ENCODE measurements around the gene ZBTB39.
A peak's percentile ranks its signal among the peaks of the same experiment; 100 is the strongest.
"Not testable (repeated sequence)": the region's sequence is repeated elsewhere in the genome, so short reads cannot be mapped to it uniquely, and the experiment has no call there.

The ZBTB39 gene, protein sequence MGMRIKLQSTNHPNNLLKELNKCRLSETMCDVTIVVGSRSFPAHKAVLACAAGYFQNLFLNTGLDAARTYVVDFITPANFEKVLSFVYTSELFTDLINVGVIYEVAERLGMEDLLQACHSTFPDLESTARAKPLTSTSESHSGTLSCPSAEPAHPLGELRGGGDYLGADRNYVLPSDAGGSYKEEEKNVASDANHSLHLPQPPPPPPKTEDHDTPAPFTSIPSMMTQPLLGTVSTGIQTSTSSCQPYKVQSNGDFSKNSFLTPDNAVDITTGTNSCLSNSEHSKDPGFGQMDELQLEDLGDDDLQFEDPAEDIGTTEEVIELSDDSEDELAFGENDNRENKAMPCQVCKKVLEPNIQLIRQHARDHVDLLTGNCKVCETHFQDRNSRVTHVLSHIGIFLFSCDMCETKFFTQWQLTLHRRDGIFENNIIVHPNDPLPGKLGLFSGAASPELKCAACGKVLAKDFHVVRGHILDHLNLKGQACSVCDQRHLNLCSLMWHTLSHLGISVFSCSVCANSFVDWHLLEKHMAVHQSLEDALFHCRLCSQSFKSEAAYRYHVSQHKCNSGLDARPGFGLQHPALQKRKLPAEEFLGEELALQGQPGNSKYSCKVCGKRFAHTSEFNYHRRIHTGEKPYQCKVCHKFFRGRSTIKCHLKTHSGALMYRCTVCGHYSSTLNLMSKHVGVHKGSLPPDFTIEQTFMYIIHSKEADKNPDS

DNA sequence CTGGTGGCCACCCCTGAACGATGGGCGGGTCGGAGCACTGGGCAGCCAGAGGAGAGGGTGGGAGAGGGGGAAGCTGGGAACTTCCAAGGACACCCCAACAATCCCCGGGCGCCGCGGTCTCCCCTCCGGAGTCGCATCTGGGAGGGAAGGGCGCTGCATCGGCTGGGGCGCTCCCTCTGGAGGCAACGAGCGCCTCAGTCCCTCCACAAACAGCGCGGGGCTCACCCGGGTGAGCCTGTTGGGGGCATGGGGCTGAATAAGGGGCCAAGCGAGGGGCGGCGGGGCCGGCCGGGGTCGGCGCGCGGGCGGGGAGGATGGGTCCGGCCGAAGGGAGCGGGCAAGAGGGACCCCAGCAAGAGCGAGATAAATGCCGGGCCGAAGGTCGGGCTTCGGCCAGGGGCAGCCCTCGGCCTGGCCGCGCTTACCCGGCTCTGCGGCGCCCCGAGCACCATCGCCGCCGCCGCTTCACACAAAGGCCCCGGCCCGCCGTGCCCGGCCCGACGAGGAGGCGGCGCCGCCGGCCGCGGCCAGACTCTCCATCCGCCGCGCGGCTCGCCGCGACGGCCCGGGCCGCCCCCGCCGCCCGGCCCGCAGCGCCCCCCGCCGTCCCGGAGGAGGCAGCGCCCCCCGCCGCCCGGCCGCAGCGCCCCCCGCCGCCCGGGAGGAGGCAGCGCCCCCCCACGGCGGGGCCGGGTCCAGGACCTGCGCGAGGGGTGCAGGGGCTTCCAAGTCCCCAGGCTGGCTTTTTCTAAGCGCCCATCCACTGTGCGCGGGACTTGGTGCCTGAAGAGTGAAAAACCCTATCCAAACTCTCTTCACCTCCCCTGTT, at the start of gene ZBTB39:
ZBTB39 (minus strand) TSS at position 567 of the 829 bp plus-strand sequence. CDS start 1,629 bp downstream, outside the sequence.
- peak; percentile 73 for DNase-seq

DNA sequence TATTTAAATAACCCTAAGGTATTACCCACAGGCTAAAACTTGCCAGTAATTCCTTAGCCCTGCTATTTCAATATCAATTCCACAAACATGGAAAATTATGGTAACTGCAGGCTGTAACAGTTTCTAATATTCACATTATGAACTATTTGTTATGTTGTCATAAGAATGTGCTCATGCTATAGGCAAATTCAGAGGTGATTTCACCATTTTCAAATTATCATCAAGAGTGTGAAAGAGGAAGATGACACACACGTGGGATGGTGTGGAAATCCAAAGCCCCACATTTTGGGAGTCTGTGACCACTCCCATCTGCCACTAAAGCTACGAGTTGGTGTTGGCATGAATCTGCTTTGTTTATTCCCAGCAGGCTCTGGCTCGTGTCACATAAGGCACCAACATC, 49.5 kb upstream of the ZBTB39 start:
- peak; percentile 96 for DNase-seq

DNA sequence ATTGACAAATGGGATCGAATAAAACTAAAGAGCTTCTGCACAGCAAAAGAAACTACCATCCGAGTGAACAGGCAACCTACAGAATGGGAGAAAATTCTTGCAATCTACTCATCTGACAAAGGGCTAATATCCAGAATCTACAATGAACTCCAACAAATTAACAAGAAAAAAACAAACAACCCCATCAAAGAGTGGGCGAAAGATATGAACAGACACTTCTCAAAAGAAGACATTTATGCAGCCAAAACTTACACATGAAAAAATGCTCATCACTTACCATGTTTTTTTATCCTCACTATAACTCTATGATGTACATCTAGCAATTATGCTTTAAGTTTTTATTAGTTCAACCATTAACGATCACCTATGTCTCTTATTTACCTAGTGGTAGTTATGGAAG, 47.6 kb upstream of the ZBTB39 start:
- DNase-seq, result not testable (repeated sequence)

DNA sequence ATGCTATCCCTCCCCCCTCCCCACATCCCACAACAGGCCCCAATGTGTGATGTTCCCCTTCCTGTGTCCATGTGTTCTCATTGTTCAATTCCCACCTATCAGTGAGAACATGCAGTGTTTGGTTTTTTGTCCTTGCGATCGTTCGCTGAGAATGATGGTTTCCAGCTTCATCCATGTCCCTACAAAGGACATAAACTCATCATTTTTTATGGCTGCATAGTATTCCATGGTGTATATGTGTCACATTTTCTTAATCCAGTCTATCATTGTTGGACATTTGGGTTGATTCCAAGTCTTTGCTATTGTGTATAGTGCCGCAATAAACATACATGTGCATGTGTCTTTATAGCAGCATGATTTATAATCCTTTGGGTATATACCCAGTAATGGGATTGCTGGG, 46.8 kb upstream of the ZBTB39 start:
- not testable (repeated sequence) for DNase-seq

DNA sequence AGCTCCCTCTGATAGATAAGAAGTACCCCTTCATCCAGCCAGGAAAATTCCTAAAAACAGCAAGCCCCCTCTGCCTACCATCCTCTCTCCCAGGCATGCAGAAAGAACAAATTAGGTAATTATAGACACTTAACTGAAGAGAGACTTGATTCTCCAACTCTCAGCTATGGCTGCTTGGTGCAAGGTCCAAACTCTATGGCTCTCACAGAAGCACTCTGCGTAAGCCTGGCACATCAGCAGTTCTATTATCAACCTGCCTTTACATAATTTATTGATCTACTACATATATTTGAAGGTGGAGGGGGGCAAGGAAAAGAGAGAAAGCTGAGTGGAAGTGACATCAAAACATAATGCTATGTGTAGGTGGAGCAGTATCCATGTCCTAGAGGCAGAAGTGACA, 44.7 kb upstream of the ZBTB39 start:
- no peak for DNase-seq

DNA sequence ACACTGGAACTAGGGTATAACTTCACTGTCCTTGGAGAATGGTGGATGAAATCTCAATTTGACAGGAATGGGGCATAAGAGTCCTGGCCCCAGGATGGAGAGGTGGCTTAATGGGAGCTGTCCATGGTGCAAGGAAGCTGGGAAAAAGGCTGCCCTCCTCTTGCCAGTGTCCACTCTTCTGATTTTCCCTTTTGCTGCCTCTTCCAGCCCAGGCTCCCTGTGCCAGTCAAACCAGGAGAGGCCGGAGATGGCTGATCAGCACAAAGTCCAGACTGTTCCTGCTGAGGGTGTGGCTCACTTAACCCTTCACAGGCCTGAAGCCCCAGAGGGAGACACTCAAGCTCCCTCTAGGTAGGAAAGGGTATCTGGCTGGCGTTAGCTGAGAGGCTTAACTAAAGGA, 43.5 kb upstream of the ZBTB39 start, which contains the start of gene MYO1A:
MYO1A (minus strand) TSS at position 240 of the 400 bp plus-strand sequence. CDS start 1,806 bp downstream, outside the sequence.
- no peak for DNase-seq

DNA sequence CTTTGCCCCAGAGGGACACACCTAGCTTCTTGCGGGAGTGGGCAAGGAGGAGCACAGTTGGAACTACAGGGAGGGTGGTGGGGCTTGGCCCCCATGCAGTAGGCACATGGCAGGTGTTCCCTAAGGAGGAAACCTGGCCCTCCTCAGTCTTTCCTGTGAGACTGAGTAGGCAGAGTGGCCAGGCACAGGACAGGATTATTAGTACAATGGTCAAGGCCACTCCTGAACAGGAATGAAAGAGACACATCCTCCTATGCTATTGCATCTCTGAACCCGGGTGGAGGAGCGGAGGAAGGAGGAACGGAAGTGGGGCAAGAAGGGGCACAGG, 42.7 kb upstream of the ZBTB39 start:
- peak; percentile 29 for DNase-seq

DNA sequence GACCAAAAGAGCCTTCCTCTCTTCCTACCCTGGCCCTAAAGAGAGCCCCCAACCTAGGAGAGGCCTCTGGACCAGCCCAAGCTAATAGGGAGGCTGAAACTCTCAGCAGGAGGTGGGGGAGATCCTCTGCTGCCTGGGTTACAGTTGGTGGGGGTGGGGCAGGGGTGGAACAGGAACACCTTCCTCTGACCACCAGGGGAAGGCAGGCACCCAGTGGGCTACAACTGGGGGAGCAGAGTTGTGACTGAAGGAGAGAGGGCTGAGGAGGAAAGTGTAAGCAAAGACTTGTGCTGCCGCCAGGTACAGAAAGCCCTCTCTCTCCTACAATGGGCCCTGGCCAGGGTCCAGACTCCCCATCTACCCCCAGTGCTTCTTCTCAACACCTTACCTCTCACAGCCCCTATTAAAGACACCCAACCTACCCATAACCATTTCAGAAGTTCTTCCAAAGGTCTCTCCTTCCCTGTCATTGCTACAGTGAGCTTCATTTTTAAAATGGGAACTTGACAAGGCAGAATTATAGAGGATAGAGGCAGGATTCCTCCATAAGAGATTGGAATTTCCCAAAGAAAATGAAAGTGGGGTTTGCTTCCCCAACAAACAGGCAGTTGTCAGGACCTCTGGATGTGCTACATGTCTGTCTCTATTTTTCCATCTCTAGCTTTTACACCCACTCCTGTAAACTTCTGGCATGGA, 42.2 kb upstream of the ZBTB39 start:
- DNase-seq, result peak; percentile 34

DNA sequence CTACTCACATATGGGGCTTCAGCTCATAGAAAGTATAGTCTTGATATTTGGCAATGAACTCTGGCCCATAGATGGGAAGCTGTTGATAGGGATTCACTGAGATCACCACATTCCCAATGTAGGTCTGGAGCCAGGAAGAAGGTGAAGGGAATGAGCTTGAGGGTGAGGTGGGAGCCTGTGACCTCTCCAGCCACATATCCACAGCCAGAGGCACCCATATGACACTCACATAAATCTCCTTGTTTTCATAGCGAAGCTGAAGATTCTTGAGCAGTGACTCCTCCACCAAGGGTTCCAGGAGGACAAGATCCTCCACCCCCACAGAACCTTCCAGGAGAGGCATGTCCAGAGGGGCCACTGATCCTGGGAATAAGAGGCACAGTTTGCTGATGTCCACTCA, 41.6 kb upstream of the ZBTB39 start:
- DNase-seq, result no peak

DNA sequence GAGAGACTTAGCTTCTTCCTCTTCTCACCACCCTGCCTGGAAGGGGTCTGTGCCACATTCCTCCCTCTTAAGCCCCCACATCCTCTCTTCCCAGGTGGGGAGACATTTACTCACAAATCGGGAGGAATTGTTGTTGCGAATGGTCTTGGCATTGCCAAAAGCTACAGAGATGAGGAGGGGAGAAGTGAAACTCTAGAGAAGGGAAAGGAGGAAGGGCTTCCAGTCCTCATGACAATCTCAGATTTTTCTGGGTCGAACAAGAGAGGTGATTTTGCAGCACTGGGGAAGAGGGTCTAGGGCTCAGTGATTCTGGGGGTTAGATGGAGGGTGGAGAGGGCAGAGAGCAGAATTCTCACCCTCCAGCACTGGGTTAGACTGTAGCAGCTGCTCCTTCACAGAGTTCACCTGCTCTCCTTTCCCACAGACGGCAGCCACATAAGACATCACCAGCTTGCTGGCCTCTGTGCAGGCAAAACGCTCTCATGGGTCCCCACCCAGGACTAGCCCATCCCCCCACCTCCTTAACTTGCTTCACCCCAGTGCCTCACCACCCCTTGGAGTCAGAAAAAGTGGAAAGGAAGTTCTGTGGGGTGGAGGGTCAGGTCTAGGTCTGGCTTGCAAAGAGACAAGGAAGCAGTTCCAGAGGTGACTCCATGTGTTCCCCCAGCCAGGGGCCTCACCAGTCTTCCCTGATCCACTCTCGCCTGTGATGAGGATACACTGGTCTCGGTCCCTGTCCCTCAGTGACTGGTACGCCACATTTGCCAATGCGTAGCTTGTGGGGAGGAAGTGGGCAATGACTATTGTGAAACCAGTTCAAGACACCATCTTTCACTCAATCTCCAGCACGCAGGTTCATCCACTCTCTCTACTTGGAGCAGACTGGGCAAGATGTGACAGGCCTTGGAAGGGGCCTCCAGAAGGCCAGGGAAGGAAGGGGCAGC, 40.9 kb upstream of the ZBTB39 start:
- DNase-seq, result peak; percentile 73

DNA sequence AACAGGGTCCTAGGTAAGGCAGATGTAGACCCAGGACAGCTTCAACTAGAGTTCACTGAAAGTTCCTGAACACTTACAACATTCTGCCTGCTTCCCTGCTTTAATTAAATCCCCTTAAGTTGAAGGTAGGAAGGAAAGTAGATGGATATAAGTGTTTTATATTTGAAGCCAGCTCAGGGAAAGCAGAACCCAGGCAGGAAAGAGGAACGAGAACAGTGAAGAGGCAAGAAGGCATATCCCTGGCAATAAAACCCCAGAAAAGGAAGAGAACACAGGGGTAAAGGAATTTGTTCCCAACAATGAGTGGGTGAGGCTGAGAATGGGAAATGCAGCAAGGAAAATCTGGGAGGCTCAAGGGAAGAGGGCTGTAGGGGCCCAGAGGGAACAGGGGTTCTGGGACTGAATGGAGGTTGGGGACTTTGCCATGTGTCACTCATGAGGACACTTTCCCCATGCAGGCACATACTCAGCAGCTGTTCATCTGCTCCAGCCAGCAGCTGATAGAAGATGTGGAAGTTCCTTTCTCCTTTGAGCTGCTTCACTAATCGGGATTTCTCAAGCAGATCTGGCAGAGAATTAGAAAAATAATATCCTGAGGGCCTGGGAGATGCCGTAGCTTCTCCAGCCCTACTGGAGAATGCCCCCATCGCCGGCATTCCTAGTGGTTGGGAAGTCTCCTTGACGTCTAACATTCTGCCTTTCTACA, 39.9 kb upstream of the ZBTB39 start:
- DNase-seq, result peak; percentile 51

DNA sequence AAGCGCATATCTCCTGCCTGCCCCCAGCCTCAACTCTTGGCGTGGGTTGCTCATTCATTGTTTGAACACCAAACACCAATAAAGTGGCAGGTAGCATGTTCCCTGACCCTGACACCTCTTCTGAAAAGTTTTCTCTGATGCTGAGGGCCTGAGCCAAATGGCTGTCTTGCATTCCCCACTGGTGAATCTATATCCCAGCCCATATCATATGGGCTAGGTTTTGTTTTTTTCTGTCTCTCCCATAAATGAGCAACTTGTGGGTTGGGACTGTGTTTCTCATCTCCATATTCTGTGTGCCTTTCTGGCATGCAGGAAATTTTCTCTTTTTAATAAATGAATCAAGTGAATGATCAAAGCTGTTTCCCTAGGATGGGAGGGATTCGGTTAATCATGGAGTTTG, 38.5 kb upstream of the ZBTB39 start:
- no peak for DNase-seq

DNA sequence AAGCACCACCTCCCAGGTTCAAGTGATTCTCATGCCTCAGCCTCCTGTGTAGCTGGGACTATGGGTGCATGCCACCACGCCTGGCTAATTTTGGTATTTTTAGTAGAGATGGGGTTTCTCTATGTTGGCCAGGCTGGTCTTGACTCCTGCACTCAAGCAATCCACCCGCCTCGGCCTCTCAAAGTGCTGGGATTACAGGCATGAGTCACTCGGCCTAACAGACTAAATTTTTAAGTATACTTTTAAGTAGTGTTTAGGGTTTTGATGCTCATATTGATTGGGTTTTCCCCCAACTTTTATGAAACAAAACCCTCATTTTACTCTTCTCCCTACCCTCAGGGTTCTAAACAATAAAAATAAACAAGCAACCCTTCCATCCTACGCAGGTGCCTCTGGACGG, 38.1 kb upstream of the ZBTB39 start:
- DNase-seq, result no peak

DNA sequence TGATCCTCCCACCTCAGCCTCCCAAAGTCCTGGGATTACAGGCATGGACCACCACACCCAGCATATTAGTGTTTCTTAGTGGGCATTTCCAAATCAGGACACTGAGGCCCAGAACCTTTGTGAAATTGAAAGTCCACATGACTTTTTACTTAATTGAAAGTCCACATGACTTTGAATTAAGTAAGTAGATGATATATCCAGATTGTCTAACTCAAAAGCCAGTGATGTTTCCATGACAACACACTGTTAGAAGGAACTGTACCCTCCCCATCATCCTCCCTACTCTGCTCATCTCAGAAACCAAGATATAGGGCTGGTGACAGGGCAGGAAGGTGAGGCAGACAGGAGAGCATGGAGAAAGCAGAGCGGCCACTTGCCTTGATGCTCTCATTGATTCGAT, 36.3 kb upstream of the ZBTB39 start:
- peak; percentile 12 for DNase-seq

DNA sequence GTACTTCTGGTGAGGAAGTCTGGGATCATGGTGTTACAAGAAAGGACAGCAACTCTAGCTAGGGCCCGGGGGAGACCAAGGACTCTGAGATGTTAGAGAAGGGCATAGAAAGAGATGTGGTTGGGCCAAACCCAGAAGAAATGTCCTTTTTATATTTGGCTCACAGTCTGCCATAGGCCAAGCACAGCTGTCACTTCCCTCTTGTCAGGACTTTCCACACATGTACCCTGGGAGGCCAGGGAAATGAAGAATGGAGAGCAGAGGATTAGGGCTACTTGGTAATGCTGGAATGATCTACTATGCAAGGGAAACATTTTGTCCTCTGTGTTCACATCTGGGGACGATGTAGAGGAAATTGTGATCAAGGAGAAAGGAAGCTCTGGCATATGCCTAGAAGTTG, 34.4 kb upstream of the ZBTB39 start:
- no peak for DNase-seq

DNA sequence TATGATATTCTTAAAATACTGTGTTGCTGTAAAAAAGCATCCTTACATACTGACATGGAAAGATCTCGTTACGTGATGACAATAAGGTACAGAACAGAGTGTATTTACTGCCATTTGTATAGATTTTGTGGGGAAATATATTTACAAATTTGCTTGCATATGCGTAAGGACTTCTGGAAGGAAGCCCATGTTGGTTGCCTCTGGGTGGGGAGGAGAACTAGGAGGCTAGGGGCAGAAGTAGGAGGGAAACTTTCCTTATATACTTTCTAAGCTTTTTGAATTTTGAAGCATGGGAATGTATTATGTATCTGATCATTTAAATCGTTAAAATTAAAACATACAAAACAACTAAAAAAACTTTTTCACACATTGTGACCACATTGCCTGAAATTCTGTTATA, 33.9 kb upstream of the ZBTB39 start:
- DNase-seq, result no peak

DNA sequence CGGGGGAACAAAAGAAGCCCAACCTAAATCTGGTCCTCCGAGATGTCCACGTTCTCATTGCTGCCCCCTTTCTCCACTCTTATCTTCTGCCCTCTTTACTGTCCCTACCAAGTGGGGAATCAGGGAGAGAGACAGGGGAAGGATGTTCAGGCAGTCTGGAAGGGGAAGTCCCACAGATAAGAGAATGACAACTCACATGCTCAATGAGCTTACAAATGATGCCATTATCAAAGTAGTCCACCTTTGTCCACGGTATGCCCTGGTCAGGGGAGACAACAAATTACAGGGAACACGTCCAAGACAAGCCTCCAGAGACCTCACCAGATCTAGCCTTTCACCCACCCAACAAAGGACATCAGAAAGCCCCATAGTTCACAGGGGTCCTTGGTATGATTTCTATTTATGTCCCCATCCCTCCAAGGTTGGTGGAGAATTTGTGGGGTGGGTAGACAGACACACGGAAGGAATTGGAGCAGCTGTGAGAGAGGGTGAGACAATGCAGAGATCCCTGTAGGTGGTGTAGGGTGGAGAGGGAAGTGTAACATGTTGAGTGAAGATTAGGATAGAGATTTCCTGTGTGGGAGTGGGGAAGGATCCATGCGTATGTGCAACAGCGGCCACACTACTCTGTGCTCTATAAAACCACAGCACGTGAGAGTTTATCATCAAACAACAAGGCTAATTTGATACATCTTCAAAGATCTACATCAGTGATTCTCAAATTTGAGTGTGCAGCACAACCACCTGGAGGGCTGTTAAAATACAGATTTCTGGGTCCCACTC, 32.9 kb upstream of the ZBTB39 start:
- peak; percentile 49 for DNase-seq

DNA sequence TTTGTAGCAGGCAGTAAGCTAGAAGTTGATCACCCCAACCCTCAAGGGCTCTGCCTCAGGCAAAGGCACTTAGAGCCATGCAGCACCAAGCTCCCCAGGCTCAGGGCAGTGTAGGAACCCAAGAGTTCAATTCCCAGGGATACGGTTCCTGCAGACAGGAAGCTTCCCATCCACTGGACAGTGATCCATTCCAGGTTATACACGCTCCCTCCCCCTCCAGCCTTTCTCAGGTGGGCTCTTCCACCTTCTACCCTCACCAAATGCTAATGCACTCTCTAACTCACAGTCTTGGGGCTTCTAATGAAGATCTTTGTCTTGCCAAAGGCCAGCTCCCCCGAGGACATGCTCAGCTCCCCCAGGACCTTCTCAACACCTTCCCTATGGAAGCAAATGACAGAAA, 30.9 kb upstream of the ZBTB39 start:
- no peak for DNase-seq

DNA sequence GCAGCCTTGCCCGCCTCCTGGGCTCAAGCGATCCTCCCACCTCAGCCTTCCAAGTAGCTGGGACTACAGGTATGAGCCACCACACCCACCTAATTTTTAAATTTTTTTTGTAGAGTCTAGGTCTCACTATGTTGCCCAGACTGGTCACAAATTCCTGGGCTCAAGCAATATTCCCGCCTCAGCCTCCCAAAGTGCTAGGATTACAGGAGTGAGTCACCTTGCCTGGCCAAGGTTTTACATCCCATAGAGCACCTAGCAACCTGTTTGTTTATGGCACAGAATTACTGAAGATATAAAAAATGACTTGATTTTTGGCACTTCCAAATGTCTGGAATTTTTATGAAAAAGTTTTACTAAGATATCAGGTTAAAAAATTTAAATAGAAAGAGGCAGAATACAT, 27.1 kb upstream of the ZBTB39 start:
- no peak for DNase-seq

DNA sequence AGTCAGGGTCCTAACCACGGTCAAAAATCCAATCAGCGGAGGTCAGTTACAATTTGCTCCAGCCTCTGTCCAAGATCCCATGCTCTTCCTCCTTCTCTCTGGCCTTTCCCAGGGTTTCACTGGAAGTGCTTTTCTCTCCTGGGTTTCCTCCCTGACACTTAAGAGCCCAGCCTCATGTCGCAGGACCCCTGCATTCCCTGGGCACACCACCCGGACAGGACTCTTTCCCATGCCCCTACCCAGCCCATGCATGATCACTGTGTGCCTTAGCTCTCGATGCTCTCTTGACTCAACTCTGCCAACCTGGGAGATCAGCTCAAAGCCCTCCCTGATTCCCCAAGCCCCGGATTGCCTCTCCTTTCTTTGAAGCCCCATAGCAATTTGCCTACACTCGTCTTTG, 25.4 kb upstream of the ZBTB39 start:
- no peak for DNase-seq
